Stimulated activated CD8-positive, alpha-beta memory T cell treated with anti-CD3 and anti-CD28 coated beads, Interleukin-4, amount 100 ng/mL, for 48 hours (primary cell): ENCODE data around the gene HP1BP3.
A peak's percentile ranks its signal among the peaks of the same experiment; 100 is the strongest.
"Not testable (repeated sequence)": the region's sequence is repeated elsewhere in the genome, so short reads cannot be mapped to it uniquely, and the experiment has no call there.

Source experiments
- DNase-seq: peaks from one replicate; pipeline ENCODE4 v3.0.0-alpha.2; 2020

Gene HP1BP3, protein sequence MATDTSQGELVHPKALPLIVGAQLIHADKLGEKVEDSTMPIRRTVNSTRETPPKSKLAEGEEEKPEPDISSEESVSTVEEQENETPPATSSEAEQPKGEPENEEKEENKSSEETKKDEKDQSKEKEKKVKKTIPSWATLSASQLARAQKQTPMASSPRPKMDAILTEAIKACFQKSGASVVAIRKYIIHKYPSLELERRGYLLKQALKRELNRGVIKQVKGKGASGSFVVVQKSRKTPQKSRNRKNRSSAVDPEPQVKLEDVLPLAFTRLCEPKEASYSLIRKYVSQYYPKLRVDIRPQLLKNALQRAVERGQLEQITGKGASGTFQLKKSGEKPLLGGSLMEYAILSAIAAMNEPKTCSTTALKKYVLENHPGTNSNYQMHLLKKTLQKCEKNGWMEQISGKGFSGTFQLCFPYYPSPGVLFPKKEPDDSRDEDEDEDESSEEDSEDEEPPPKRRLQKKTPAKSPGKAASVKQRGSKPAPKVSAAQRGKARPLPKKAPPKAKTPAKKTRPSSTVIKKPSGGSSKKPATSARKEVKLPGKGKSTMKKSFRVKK

DNA sequence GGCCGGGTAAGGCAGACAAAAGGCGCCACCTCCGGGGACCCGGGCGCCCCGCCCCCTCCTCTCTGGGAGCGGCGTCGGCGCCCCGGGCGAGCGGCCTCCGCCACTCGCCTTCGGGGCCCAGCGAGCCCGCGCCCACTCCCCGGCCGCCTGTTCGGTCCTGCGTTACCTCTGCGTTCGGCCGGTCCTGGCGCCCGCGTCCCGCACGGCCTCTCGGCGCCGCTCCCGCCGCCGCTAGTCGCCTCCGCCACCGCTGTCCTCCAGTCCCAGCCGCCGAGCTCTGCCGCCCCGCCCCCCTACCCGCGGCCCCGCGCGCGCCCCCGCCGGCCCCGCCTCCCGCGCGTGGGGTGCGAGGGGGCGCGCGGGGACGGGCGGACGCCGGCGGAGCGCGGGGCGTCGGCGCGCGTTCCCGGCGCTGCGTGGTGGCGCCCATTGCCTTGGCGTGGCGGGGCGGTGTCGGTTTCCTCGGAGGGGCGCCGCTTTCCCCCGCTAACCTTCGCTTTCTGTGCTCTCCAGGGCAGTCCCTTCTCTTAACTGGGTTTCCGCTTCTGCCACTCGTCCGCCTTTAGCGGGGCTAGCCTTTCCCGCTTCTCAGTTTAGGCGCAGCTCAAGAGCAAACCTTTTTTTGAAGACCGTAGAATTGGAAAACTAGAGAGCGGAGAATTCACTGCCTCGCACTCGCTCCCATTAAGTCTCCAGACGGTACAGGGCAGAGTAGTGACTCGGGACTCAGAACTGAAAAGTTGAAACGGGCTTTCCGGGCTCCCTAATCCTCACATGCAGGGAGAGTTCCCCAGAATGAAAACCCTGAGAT, at the start of gene HP1BP3:
Gene HP1BP3 (minus strand): TSS at position 279 of the 811 bp plus-strand sequence. CDS start 6,867 bp downstream, outside the sequence.
- peak; percentile 84 for DNase-seq

DNA sequence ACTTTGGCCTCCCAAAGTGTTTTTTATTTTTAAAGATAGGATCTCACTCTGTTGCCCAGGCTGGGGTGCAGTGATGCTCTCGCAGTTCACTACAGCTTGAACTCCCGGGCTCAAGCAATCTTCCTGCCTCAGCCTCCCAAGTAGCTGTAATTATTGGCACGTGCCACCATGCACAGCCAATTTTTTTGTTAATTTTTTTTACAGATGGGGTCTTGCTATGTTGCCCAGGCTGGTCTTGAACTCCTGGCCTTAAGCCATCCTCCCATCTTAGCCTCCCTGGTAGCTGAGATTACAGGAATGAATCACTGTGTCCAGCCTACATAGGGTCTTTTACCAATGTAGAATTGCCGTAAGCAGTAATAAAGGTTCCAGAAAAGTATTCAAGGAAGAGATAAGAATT, 49.1 kb upstream of the HP1BP3 start:
- no peak for DNase-seq

DNA sequence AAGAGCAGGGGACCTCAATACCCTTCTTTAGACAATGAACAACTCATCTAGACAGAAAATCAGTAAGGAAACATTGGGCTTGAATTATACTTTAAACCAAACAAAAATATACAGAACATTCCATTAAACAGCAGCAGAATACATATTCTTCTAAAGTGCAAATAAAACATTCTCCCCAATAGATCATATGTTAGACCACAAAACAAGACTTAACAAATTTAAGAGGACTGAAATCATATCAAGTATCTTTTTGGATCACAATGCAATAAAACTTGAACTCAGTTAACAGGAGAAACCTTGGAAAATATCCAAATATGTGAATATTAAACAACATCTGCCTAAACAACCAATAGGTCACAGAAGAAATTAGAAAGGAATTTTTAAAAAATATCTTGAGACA, 47.7 kb upstream of the HP1BP3 start:
- DNase-seq, result no peak

DNA sequence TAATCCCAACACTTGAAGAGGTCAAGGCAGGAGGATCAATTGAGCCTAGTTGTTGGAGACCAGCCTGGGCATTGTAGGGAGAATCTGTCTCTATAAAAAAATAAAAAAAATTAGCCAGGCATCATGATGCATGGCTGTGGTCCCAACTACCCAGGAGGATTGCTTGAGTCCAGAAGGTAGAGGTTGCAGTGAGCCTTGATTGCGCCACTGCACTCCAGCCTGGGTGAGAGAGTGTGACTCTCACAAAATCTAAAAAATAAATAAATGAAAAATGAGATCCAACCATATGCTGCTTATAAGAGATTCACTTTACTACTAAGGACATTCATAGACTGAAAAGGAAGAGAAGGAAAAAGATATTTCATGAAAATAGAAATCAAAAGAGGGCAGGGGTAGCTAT, 47.1 kb upstream of the HP1BP3 start:
- DNase-seq, result no peak

DNA sequence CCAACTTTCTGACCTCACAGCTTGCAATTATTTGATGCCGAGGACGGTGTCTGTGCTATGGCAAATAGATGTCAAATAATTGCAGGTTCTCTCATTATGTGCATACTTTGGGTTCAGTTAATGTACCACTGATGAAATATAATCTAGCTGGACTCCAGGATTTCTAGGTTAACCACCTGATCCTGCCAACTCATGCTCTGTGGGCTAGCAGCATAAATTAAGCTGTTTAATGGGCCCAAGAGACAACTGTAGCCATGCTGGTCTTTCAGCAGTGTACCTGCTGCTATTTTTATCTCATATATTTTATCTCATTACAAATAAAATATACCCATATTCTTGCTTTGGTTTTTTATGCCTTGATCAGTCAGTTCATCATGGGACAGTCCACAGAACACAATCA, 43.3 kb upstream of the HP1BP3 start:
- DNase-seq, result no peak

DNA sequence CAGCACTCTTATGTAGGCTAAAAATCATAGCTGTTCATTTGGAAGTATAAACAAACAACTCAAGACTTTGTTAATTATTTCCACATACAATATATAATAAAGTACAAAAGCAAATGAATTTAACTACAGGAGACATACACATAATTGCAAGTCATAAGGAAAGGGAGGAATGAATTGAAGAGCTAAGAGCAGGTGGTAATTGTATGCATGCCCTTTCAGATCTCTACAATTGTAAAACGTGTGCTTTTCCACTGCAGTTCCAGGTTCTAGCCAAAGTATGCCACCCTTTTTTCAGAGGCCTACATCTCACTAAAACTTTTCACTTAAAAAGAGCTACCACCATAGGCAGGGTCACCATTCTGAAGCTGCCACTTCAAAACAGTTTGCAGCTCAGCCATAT, 42.8 kb upstream of the HP1BP3 start:
- DNase-seq, result no peak

DNA sequence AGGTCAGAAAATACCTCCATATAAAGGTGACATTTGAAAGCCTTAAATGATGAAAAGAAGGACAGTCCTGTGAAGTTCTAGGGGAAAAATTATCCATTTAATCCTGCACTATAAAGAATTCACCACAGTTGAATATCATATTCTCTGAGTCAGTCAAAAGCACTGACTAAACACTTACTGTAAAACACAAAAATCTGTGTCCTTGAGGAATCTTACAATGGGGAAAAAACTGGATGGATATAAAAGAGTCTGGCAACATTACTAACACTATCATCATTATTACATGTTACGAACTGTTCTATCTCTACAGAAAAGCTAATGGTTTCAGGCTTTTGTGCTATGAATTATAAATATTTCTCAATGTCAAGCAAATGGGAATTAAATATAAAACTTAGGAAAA, 42.4 kb upstream of the HP1BP3 start:
- no peak for DNase-seq

DNA sequence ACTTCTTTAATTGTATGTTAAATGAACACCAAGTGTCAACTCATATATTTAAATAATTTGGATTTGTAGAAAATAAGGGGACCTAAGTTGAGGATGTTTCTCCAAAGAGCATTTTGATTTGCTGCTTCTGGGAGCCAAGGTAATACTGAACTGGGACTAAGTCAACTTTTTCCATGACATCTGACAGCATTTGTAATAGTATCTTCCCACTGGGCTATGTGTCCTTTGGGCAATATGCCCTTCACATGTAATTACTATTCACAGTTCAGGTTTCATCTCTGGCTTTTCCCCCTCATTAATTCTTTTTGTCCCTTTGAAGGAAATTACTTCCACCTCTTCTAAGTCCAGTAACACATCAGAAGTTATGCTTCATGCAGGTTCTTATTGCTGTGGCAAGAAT, 36.7 kb upstream of the HP1BP3 start:
- DNase-seq, result no peak

DNA sequence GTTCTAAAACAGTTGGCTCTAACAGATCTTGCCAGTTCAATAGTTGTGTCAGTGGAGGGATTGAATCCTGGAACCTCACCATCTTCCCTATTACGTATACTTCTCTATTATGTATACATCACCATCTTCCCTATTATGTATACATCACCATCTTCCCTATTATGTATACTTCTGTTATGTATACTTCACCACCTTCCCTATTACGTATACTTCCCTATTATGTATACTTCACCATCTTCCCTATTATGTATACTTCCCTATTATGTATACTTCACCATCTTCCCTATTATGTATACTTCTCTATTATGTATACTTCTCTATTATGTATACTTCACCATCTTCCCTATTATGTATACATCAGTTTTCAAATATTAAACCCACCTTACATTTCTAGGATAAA, 34.4 kb upstream of the HP1BP3 start:
- DNase-seq, result no peak

DNA sequence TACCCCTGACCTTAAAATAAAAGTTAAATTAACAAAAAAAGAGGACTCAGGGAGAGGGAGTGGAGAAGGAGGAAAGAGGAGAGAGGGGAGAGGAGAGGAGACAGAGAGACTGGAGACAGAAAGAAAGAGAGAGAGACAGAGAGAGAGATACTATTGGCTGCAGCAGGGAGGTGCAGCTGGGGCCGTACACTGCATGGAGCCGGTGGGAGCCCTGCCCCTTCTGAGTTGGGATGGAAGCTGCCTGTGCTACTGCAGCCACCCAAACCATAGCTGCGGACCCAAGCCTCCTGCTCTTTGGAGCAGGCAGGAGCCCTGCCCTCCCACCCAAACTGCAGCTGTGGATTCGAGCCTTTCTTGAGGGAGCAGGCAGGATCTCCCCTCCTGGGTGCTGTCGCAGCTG, 32.7 kb upstream of the HP1BP3 start:
- no peak for DNase-seq

DNA sequence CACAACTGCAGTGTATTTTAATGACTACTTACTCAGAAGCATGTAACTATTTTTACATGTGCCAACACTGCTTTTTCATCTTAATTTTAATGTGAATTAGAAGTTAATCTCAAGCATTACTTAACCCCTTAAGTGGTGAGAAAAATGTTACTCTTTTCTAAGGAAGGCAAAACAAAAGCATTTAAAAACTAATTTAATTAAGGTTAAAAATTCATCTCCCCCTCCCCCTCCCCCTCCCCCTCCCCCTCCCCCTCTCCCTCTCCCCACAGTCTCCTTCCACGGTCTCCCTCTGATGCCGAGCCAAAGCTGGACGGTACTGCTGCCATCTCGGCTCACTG, 27.4 kb upstream of the HP1BP3 start:
- DNase-seq, result no peak

DNA sequence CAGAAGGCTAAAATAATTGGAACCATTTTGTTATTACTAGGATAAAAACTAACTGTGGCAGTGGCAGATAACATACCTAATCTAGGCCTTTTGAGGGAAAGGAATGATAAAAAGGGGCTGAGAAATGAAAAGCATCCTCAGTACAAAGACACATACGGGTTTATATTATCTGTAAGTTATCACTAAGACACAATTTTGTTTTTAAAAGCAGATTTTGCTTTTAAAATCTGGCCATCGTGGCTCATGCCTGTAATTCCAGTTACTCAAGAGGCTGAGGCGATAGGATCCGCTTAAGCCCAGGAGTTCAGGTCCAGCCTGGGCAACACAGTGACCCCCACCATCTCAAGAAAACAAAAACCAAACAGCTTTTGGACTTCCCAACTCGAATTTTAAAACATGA, 24.8 kb upstream of the HP1BP3 start:
- no peak for DNase-seq

DNA sequence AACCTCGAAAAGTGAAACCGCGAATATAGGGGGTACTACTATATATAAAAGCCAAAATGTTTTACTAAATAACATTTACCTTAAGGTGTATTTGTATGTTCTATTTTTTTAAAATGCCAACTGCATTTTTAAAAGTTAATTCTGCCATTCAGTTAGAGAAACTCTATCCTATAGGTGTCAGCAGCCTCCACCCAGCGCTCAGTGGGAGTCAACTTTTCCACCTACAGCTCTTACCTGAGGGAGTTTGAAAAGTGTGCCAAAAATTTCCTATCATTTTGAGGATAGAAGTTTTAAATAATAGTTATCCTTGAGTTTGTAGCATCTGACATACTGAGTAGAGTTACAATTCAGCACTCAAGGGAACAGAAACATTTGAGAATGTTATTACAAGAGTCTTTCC, 6.1 kb upstream of the HP1BP3 start:
- DNase-seq, result no peak

DNA sequence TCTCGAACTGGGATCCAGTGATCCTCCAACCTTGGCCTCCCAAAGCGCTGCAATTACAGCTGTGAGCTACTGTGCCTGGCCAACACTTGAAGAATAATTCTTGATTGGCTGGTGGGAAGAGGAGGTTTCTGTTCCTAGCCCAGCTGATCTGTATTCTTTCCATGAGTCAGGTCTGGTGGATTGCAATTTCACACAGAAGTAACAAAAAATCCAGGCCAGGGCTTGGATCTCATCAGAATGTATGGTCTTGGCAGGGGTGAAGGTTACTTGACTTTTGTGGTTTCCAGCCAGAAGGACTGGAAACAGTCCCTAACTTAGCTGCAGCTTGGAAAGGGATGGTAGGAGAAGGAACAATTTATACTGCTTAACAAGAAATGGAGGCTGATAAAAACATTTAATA, 5.1 kb upstream of the HP1BP3 start:
- DNase-seq, result no peak

DNA sequence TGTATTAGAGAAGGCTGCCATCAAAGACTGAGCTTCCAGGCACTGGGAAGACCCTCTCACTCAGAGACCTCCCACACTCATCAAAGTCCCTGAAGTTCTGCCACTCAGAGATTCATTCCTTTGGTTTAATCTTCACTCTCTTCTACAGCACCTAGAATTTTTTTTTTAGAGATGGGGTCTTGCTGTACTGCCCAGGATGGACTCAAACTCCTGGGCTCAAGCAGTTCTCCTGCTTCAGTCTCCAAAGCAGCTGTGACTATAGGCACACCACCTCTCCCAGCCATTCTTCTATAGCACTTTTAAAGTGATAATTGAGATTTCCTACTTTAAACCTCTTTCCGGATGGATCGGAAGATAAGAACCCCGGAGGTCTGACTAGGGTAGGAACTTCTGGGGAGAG, 3.7 kb upstream of the HP1BP3 start:
- DNase-seq, result no peak

DNA sequence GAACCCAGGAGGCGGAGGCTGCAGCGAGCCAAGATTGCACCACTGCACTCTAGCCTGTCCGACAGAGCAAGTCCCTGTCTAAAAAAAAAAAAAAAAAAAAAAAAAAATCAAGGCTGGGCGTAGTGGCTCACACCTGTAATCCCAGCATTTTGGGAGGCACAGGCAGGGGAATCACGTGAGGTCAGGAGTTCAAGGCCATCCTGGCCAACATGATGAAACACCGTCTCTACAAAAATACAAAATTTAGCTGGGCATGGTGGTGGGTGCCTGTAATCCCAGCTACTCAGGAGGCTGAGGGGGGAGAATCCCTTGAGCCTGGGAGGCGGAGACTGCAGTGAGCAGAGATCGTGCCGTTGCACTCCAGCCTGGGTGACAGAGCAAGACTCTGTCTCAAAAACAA, 2.5 kb upstream of the HP1BP3 start:
- DNase-seq, result not testable (repeated sequence)

DNA sequence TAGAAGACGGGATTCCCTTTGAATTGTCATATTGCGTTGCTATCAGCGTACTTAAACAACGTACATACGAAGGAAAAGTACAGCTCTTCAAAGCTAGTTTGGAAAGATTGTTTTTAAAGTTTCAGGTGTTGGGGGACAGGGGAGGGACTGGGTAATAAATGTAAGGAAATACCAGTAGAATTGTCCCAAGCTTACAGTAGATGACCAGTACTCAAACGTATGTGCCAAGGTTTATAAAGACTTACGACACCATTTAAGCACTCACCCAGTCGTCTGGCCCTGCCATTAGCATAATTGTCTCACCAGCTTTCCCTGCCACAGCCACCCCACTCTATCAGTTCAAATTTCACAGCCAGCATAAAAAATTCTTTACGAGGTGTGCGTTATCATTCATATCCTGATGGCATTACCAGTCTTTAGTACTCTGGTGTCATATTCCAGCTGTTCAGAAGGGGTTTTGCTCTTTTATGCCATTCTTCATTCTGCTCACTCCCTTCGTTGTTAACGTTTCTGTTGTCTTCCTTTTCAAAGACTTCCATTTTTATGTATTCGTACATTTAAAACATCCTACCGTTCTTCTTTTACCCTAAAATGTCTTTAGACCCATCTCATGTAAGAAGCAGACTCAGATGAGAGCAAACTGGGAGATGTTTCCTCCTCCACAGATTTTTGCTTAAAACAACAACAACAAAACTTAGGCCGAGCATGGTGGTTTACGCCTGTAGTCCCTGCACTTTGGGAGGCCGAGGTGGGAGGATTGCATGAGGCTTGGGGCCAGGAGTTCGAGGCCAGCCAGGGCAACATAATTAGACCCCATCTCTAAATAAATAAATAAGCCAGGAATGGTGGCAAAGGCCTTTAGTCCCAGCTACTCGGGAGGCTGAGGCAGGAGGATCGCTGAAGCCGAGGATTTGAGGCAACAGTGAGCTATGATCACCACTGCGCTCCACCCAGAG, 1.0 kb upstream of the HP1BP3 start:
- no peak for DNase-seq

DNA sequence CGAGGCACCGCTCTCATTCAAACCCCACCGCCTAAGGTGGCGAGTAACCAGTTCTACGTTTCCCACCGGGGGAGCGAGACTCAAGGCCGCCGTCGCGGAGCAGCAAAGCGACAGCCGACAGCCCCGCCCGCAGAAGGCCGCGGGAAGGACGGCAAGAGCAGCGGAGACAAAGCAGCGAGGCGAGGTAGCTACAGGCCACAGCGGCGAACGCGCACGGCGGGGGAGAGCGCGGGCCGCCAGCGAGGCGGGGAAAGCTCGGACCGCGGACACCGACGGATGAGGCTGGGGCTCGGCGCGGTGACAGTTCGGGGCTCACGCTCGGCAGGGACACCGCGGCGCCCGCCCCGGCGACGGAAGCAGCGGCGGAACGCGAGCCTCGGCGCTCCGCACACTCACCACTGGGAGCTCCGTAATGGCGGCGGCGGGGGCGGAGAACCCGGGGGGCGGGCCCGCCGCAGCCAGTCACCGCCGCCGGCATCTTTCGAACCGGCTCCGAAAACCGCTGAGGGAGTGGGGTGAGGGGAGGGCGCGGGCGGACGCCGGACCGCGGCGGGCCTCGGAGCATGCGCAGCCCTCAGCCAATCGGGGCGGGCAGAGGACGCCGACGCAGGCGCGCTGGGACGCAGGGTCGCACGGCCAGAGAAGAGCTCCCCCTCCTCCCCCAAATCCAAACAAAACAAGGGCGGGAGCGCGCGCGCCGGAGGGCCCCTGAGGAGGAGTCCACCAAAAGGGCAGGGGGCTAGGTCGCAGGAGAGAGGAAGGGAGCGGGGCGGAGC, 666 bp downstream of the HP1BP3 start:
- DNase-seq, result peak; percentile 96

DNA sequence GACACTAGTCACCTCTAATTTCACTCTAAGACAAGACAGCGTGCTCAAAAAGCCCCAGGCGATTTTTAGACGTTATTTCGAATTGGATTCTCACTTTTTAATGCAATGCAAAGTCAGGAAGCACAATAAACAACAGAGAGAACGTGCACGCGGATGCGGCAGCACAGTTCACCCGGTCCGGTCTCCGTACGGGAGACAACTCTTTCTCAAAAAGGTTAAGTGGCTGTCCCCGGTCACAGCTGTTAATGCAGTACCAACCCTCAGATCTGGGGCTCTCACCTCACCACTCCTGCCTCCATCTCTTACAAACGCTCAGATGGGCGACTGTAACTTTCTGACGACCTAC, 1.2 kb downstream of the HP1BP3 start:
- no peak for DNase-seq

DNA sequence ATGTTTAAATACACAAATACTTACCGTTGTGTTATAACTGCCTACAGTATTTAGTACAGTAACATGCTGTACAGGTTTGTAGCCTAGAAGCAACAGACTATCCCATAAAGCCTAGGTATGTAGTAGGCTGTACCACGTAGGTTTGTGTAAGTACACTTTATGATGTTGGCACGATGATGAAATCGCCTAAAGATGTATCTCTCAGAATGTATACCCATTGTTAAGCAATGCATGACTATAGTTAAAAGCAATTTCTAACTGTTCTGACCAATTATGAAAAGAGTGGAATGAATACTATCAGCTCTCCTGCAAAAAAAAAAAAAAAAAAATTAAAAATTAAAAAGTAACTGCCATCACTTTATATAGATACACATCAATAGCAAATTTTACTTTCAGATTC, 11.4 kb downstream of the HP1BP3 start:
- DNase-seq, result no peak

DNA sequence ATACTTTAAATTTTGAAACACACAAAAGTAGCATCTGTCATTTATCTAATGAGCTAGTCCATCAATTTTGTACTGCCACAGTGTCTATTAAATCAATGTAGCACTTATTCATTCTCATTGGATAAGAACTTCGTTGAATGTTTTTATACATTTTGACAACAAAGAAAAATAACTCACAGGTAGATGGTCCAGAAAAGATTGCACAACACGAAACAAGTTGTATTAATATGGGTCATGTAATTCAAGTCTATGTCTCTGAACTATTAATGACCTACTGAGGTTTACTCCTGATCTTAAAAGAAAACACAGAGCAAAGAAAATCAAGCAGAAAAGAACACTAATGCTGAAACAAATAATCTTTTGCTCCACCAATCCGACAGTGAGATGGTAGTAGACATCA, 15.3 kb downstream of the HP1BP3 start:
- DNase-seq, result no peak
